NCI-H128 (cell line): ENCODE results near the gene RAB24.
"Not testable (repeated sequence)": the region's sequence is repeated elsewhere in the genome, so short reads cannot be mapped to it uniquely, and the experiment has no call there.

Experiments used
- DNase-seq: peaks from one replicate; lab custom pipeline; 2025; ENCODE audit not compliant: unreplicated experiment; lab: John Stamatoyannopoulos, UW

RAB24 gene

DNA sequence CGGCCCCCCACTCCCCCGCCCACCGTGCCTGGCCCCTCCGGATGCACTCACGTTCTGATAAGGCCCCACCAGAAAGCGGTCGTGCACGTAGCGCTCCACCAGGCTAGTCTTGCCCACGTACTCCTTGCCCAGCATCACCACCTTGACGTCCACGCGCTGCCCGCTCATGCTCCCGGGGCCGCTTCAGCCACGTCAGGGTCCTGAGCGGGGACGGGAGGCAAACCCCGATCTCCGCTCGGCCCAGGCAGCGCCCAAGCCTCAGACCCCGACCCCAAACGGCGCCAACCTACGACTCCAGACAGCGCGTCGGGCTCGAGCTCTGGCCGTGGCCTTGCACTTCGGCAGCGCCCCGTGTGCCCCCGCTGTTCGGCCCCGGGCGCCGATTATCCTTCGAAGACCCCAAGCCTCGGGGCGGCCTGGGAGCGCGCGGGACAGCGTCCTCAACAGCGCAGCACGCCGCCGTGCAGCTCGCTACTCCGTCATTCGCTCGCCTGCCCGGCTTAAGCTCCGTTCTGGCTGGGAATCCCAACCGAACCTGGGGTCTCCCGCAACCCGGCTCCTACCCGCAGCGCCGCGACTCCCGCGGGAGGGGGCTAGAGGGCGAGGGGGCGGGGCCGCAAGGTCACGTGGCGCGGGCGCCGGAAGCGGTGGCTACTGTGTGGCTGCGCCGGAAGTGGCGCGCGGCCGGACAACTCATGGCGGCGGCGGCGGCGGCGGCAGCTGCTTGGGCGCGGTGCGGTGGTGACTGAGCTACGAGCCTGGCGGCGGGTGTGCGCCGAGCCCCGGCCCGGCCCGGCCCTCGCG lies at the start of gene RAB24, which contains the start of gene PRELID1:
TSS of gene RAB24 (minus strand) at position 599 of the 804 bp plus-strand sequence. CDS start at position 168, 431 bp downstream.
TSS of gene PRELID1 (plus strand) at position 679 of the 804 bp plus-strand sequence. CDS start 187 bp downstream, outside the sequence.
- peak; percentile 37 for DNase-seq

DNA sequence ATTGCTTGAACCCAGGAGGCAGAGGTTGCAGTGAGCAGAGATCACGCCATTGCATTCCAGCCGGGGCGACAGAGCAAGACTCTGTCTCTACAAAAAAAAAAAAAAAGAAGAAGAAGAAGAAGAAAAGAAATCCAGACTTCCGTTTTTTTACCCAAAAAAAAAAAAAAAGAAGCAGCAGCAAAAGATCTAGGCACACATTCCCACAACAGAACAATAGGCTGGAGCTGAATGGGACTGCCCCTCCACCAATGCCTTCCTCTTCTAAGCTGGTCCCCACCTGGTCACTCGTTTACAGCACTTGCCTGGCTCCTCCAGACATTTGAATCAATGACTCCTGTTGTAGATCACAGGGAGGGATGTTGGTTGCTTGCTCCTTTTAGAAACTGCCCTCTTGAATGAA lies 49.6 kb upstream of the RAB24 start:
- DNase-seq = no peak

DNA sequence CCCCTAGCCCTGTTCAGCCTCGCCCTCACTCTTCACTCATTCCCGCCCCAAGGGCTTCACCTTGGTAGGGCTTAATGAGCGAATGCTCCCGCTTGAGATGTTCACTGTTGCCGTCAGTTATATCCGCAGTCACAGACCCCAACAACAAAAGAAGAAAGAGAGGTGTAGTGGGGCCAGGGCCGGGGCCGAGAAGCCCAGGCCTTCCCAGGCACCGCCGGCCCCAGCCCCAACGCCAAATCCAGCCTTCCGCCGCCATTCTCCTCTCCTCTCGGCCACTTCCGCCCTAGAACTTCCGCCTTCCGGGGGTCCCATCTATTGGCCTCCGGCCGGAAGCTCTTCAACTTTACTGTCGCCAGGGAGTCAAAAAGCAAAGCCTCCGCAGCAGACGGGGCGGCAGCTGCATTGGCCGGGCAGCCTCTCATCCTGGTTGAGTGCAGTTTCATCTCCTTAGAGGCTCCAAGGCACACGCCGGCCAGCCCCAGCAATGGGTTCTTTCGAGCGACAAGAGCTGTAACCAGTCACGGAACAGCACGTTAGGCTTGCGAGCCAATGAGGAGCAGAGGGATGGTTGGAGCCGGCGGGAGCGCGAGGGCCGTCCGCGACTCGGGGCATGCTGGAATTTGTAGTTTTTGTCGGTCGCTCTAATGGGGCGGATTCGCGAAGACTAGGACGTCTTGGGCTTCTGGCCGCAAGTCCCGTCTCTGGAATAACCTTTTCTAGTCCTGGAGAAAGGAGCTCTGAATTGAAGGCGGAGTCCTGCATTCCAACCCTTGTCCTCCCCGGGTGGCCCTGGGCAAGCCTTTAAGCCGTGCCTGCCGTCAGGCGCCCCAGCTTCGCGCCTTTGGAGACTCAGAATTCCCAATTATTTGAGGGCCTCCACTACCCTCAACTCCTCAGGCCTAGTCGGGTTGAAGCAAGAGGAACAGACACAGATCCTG lies 48.1 kb upstream of the RAB24 start, which contains the start of gene LMAN2:
TSS of gene LMAN2 (minus strand) at position 277 of the 938 bp plus-strand sequence. CDS start at position 256, 21 bp downstream.
- peak; percentile 75 for DNase-seq

DNA sequence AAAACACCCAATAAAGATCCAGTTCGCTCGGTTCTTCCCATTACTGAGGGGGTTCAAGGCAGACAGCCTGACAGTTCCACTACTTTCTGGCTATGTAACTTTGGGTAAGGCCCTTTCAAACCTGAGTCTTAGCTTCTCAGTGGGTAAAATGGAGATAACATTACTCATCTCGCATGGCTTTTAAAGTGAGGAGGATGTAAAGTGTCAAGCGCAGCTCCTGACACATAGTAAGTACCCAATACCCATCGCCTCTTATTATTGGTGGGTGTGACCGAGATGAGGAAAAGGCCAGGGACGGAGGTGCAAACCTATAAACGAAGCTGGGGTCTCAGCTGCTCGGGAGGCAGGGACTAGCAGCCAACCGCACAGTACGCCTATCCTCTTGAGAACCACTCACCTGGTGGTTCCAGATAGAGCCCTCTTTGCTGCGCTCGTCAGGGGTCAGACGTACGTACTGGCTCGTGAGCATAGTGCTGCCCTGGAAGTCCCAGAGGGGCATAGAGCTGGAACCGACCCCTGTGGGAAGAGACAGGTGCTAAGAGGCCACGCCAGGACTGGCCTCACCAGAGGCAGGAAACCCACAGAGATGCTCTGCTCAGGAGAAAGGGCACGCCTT lies 47.4 kb upstream of the RAB24 start:
- DNase-seq = no peak

DNA sequence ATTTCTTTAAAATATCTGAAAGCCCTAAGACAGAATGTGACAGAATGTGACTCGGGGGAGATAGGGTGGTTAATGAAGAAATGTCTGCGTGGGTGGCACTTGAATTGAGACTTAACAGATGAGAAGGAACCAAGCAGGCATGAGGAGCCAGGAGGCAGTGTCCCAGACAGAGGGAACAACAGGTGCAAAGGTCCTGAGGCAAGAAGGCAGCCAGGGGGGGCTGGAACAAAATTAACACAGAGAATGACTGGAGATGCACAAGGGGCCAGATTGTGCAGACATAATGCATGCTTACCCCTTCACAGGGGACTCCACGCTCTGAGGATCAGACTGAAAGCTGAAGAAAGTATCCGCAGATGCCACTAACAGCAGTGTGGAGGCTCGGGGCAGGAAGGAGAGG lies 46.2 kb upstream of the RAB24 start:
- DNase-seq = no peak

DNA sequence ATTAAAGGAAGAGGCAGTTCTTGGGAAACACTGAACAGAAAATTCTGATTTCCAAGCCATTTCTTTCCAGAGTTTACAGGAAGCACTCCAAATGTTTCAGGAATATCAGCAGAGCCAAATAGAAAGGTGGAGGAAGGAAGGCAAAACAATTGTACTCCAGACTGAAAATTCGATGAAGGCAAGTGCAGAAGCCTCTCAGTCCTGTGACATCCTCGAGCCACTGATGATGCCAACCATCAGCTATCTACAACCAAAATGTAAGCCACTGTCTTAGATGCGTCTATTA lies 45.8 kb upstream of the RAB24 start:
- DNase-seq = no peak

DNA sequence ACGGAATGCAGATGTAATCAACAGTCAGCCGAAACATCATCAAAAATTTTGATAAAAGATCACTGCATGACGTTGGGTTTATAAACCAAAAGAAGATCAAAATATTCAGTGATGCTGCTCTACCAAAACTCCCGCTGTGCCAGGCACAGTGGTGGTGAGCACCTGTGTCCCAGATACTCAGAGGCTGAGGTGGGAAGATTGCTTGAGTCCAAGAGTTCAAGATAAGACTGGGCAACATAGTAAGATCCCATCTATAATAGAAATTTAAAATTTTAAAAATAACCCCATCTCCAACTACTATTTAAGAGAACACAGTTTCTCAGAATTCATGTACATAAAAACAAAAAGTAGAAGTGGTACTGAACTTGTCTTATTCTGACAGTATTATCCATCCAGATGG lies 44.2 kb upstream of the RAB24 start:
- no peak for DNase-seq

DNA sequence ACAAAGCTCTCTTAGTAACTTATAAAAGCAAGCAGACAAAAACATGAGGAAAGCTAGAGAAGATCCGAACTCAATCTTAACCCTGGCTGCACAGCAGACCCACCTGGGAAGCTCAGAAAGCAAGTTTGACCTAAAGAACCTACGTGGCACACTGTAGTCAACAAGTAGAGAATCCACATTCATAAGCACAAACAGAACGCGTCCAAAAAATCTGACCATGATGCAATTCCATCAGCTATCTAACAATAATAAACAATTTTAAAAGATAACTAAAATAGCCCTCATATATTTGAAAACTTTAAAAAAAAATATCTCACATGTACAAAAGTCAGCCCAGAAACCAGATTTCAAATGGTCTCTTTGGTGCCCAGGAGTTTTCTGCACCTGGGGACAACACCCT lies 43.3 kb upstream of the RAB24 start:
- no peak for DNase-seq

DNA sequence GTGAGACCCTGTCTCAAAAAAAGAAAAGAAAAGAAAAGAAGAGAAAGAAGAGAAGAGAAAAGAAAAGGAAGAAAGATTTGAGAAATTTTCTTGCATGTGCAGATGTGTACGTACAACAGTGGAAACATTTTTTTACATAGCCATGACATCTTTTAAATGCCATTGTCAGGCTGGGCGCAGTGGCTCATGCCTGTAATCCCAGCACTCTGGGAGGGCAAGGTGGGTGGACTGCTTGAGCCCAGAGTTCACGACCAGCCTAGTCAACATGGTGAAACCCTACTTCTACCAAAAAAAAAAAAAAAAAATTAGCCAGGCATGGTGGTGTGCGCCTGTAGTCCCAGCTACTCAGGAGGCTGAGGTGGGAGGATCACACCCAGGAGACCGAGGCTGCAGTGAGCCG lies 41.4 kb upstream of the RAB24 start:
- DNase-seq = no peak

DNA sequence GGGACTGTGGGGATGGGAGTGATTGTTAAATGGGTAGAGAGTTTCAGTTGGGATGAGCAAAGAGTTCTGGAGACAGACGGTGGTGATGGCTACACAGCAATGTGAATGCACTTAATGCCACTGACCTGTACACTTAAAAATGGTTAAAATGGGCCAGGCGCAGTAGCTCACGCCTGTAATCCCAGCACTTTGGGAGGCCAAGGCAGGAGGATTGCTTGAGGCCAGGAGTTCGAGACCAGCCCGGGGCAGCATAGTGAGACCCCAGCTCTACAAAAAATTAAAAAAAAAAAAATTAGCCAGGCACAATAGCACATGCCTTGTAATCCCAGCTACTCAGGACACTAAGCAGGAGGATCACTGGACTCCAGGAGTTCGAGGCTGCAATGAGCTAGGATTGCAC lies 40.3 kb upstream of the RAB24 start:
- no peak for DNase-seq

DNA sequence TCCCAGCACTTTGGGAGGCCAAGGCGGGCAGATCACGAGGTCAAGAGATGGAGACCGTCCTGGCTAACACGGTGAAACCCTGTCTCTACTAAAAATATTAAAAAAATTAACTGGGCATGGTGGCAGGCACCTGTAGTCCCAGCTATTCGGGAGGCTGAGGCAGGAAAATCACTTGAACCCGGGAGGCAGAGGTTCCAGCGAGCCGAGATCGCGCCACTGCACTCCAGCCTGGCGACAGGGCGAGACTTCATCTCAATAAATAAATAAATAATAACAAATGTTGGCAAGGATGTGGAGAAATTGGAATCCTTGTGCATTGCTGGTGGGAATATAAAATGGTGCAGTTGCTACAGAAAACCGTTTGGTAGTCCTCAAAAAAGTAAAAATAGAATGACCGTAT lies 39.5 kb upstream of the RAB24 start:
- not testable (repeated sequence) for DNase-seq

DNA sequence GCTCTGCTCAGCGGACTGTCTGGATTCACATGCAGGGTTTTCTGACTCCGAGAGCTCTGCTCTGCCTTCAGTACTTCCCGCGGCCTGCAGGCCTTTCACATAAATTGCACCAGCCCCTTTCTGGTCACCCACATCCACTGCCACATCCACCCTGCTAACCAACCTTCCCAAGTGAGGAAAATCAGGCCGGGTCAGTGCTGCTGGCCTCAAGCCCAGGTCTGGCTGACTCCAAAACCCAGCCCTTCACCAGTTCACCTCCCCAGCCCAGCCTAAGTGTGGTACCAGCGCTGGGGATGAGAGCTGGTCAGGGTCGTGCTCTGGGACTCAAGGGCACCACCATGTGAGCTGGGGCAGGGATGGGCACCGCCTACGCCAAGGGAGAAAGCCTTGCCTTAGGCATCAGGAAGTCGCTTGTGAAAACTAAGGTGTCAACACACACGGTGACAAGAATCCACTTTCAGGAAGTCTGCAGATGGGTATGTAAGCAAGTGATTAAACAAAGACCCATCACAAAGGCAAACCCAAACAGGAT lies 35.7 kb upstream of the RAB24 start:
- no peak for DNase-seq

DNA sequence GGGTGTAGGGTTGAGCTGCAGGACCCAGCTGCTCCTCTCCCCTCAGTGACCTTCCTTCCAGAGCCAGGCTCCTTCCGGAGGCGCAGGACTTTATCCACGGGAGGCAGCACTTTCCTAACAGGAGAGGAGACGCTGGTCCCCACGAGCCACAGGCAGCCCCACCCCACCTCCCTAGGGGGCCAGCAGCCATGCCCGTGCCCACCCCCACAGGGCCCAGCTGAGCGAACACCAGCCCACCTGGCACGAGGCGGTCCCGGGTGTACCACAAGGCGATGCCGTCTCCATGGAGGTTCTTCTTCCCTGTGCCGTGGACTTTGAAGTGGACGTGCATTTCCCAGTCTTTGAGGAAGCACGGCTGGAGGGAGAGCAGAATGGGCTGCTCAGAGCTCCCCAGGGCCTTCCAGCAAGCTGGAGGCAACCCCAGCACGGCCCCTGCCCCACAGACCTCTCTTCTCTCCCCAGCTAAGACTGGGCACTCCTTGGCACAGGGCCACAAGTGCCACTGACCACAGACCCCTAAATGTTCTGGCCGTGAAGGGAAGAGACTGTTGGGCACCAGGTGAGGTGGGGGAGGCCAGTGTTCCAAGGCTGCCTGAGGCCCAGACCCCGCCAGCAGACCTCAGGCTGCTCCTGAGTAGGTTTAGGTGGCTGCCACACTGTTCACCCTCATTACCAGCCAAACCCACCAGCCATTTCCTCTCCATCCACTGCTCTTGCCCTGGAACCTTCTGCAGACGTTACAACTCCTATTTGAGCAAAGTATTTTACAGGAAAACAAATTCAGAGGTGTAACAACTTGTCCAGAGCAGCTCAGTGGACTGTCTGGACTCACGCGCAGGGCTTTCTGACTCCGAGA lies 35.0 kb upstream of the RAB24 start:
- DNase-seq = no peak

DNA sequence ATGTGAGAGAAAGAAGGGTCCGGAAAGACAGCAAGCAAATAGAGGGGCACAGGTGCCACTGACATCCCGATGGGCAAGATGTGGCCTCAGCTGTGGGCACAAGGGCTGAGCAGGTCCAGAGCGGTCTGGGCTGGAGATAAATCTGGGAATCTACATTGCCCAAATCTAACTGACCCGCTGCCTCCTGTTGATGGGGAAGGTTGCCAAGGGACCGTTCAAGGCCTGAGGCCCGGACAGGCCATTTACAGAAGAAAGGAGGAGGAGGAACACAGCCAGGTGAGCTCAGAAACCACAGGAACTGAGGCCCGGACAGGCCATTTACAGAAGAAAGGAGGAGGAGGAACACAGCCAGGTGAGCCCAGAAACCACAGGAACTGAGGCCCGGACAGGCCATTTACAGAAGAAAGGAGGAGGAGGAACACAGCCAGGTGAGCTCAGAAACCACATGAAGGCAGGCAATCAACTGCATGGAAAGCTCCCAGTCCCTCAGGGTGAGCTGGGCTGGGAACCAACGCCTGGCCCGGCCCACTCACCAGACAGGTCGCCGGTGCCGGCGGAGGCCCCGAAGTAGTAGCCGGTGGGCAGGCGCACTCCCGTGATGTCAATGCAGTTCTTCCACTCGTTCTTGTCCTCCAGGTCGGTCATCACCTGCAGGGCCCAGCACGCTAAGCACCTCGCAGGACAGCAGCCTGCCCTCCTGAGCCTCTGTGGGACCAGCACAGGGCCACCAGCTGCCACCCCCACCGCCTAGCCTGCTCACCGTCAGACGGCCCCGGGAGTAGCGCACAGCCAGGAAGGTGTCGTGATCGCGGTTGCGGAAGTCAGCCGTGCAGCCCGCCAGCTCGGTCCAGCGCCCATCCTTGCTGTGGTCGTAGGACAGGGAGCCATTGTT lies 33.3 kb upstream of the RAB24 start:
- no peak for DNase-seq

DNA sequence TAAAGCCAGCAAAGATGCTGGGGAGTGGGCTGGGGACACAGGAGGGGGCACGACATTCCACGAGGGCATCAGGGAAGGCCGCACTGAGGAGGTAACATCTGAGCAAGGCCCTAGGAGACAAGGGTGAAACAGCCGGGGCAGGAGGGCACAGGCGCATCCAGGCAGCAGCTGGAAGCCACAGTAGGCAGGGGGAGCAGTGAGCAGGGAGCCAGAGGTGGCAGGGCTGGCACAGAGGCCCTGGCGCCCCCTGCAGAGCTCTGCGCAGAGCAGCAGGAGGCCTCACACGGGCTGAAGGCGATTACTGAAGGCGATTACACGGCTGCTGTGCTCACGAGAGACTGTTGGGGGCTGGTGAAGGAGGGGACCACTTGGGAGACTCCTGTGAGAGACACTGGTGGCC lies 32.6 kb upstream of the RAB24 start:
- no peak for DNase-seq

DNA sequence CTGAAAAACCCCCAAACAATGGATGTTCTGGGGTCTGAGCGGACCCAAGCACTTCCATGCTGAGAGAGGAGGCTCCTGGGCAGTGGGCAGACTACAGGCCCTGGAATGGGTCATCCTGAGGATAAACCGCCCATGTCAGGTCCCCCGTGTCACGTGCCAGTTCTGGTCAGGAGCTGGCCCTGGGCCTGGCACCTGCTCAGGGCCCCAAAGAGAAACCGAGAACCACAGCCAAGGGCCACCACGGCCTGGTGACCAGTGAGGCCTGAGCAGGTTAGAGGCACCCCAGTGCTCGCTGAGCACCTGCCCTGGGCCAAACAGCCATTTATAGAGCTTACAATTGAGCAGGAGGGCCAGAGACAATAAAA lies 32.2 kb upstream of the RAB24 start:
- no peak for DNase-seq

DNA sequence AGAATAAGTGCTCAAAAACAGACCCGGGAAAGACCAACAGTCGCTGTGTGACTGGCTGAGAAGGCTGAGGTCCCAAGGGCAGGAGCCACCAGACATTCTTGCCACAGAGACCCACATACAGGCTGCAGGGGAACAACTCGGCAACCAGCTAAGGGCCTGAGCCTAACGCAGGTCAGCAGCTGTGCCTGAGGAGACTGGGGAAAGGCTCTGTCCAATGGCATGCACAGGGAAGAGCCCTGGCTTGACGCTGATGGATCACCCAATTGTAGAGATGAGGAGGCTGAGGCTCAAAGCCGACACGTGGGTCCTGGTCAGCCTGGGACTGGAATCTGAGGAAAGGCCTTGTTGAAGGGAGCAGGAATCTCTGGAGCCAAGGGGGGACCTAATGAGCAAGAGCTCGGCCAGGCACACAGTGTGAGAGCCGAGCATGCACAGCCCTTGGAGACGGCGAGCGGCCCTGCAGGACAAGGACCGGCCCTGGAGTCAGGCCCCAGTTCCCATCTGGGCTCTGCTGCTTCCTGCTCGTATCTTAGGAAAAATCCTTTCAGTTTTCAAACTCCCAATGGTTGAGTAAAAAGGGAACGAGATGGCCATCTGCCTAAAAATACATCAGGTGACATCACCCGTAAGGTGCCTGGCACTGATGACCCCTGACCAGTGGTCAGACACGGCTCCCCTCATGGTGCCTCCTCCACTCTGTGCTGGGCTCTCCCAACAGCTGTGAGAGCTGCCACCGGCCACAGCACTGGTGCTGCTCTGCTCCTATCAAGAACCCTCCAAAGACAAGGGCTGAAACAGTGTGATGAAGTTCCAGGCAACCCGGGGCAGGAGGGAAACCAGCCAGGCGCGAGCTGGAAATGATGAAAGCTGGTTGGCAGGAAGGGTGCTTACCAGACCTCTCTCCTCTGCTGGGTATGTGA lies 31.5 kb upstream of the RAB24 start:
- DNase-seq = no peak

DNA sequence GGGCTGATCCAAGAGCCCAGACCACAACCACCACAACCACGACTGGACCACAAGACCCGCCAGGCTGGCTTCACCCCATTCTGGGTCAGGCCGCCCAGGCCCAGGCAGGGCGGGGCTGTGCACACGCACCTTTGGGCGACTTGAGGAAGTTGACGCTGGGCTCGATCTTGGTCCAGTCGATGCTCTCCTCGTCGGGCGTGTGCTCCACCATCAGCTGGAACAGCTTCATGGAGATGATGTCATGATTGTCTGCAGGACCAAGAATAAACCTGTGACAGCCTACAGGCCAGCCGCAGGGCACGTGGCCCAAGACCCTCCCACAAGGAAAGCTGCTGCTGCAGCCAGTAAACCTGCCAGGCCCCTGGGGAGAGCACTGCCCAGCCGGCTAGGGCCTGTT lies 30.6 kb upstream of the RAB24 start:
- no peak for DNase-seq
